GM19372 (cell line): ENCODE results near the gene SMYD3.

Source experiments
- ATAC-seq: cut with Tn5 transposase; IDR thresholded peaks from one replicate; pipeline ENCODE4 v1.9.1; 2021; ENCODE audit warnings: mild to moderate bottlenecking, low read depth, moderate library complexity; ENCODE audit not compliant: unreplicated experiment

Gene SMYD3

DNA sequence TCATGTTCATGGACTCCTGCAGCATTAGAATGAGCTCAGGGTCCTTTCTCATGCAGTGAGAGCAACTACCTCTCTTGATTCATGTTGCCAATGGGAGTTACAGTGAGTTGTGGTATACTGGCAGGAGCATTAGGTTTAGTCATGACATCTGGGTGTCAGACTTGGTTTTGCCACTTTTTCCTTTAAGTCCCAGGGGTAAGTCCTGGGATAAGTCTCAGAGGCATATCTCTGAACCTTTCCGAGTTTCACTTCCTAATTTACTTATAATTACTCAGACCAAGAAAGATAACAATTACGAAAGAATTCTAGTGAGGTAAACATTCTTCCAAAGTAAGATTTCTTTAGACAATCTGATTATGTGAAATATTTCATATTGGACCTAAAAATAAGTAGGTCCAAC lies 606.0 kb downstream of the SMYD3 start:
- no peak for ATAC-seq

DNA sequence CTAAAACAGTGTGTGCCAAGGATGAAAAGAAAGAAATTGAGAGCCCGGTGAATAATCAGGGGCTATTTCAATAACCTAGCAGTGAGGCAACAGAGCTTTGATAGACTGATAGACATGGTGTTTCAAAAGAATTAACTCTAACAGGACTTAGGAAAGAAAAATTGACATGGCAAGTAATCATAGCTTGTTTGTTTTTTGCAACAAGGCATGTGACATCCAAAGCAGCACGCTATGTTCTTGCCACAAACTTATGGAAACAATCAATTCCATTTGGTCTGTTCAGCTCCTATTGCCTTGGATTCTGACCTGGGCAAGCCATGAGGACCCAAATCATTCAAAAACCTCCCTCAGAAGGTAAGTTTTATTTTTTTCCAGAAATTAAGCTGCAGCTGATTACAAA lies 608.5 kb downstream of the SMYD3 start:
- ATAC-seq = no peak

DNA sequence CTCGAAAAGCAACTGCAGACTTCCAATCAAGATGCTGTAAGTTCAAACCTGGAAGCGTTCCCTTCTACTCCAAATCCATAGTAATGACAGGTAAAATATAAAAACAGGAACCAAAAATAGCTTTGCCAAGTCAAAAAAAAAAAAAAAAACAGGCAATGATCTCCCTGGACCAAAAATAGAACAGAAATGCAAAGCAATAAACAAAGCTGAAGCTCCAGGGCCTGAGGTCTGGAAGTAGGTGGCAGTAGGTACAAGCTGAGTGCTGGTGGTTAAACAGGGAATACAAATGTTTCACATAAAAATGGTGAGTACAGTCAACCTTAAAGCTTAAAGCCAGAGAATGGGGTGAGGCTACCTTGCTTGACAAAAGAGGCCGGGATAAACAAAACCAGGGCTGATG lies 610.8 kb downstream of the SMYD3 start:
- ATAC-seq = no peak

DNA sequence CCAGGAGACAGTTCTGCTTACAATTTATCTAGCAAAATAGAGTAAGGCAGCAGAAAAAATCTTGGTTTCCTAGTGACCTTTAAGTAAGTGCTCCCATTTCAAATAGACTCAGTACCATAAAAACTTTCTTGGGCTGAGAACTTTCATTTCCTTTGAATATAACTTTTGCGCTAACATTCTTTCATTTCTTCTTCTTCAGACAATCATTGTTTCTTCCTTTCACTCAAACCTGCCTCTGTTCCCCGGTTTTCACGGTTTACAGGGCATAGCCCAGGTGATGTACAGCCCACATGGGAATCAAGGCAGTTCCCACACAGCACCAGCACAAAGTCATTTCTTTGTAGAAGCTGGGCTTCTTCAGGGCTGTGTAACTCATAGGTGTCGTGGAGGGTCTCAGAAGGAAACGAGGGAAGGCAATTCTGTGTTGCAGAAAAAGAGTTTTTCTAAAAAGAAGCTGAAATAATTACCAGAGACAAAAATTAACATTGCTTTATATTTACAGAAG lies 611.6 kb downstream of the SMYD3 start:
- ATAC-seq = no peak

DNA sequence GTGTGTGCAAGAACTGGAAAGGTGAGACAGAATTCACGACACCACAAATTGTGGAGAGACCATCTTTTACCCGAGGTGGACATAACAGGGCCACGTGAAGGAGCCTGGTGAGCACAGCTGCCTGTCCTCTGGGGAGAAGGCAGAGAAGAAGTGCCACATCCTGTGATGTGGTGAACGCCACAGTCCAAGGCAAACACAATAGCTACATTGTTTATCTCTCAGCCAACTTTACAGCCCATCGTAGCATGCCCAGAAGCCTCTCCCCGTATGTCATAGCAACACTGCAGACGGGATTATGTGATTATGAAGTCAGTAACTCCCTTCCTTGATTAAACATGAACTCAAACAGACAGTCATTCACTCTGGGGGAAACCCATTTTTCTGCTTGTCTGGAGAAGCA lies 612.2 kb downstream of the SMYD3 start:
- ATAC-seq = no peak

DNA sequence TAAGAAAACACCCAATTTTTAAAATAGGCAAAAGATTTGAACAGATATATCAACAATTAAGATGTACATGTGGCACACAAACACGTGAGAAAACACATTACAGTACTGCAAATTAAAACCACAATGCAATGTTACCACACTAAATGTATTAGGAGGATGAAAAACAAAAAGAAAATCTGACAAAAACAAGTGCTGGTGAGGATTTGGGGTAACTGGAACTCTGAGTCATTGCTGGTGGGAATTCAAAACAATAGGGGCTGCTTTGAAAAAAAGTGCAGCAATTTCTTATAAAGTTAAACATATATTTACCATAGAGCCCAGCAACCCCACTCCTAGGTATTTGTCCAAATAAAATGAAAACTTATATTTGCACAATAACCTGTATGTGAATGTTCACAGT lies 614.1 kb downstream of the SMYD3 start:
- ATAC-seq = no peak

DNA sequence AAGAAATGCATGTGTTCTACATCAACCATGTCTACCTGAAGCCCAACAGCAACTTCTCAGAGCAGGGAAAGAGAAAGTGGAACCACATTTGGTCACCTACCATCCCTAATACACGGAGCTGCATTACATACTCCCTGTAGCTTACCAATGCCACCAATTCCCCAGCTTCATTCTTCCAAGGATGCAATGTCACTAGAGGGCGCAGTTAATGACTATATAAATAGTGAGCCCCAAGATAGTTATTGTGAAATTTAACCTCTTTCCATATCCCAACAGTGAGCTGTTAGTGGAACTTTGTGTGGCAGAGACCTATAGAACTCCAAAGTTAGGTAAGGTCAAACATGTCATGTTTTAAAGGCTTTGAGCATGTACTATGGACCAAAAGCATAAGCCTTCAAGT lies 618.3 kb downstream of the SMYD3 start:
- ATAC-seq = no peak

DNA sequence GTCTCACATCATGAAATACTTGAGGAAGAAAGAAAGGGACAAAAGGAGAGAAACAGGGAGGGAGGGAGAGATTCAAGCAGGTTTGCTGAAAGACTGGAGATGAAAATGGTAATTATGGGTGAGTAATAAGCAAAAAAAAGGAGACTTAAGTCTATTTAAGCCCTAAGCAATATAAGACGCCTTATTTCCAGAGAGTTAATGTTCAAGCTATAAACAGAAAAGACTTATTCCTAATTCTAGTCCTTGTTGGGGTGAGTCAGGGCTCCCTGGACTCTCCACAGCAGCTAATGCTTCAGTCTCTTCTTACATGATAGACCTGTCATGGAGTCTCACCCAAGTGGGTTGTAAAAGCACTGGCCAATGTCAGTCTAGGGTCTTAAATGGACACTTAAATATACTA lies 619.2 kb downstream of the SMYD3 start:
- ATAC-seq = no peak

DNA sequence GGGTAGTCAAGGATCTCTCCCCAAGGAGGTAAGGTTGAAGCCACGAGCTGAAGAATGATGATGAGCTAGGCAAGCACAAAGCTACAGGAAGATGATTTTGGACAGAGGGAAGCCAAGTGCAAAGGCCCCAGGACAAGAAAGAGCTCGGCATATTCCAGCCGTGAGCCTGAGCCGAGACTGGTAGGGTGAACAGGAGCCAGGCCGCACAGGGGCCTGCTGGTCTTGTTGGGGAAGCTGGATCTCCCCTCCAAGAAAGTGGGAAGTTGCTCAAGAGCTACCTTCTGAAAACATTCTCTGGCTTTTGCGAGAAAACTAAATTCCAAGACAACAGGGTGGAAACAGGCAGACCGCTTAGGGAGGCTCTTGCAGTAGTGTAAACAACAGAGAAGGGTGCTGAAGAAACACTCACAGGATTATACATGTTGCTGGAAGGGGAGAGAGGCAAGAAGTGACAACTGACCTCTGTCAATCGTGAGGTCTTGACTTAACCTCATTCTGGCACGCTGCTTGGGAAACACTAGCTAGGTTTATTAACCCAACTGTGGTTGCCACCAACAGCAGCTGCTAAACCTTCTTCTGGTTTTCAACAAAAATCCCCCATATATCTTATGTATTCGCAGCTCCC lies 625.2 kb downstream of the SMYD3 start:
- ATAC-seq = no peak

DNA sequence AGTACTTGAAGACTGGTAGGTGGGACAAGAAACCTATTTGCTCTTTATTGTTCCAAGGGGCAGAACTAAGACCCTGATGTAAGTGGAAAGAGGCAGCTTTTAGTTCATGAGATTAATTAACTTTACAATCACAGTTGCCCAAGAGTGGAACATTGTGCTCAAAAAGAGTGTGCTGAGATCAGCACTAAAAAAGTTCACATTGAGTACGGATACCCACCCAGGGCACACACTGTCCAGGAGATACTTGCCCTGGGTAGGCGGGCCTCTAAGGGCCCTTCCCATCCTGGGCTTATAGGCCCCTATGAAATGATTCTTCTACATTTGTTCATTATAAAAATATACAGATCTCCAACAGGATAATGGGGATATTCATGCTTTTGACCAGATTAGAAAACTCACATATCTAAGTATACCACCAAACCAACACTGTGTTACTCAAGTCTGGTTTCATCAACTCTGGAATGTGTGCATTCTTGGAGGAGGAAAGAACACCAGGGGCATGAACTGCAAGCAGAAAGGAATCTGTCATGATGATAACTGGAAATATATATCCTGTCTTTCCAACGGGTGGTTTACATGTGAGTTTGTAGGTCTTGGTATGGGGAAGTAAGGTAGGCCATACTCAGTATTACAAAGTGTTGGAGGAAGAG lies 626.2 kb downstream of the SMYD3 start:
- no peak for ATAC-seq

DNA sequence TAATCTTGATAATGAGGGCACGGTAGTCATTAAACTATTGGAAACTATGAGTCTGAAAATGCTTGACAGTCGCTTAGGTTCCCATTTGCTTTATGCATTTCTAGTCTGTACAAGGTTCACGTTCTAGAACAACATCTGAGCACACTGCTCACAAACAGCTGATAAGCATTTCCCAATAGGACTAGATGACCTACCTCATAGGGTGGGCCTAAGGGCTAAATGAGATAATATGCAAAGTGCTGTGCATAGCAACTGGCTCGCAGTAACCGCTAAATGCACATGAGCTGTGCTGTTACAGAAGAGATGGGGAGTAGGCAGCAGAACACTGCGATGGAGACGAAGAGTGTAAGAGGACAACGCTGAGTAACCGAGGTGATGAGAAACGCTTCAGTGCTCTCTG lies 628.0 kb downstream of the SMYD3 start:
- ATAC-seq = no peak

DNA sequence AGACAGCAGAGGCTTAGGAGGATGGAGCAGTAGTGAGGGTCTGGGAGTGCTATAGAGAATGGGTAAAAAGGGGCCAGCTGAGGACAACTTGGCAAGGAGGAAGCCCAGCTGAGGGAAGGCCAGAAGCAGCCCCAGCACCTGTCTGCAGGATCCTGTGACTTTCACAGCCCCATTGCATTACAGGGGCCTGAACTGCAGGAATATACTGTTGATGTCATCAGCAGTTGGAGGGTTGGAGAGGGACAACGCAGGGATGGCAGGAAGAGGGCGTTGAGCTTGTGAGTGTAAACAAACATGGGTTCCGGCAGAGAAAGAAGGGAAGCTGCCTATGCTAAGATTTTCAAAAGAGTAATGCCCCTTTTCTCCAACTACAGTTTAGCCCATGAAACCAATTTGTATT lies 628.5 kb downstream of the SMYD3 start:
- no peak for ATAC-seq

DNA sequence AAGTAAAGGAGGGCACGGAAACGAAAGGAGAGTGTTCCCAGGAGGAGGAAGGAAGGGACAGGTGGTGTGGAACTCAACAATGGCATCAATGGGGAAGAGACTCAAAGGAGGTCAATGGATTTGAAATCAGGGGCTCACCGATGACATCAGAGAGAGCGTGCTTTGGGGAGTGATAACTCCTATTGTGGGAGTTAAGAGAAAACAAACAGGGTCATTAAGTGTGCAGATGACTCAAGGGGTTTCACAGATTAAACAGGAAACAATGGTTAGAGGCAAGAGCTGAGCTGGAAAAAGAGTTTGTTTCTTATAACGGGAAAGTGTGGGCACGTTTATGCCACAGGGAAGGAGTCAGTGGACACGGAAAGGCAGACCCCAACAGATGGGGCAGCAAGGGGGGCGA lies 629.1 kb downstream of the SMYD3 start:
- no peak for ATAC-seq

DNA sequence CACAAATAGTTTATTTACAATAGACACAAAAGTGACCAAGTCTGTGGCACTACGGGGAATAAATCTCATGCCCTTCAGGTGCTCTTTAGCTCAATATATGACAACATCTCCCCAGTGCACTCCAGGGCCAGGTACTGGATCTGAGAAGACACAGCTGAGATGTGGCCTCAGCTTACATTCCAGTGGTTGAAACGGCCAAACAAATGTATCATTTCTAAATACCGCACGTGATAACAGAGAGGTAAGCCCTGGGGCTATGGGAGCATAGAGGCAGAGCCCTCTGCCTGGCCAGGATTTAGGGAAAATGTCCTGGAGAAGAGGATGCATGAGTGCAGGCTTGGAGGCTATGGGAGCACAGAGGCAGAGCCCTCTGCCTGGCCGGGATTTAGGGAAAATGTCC lies 630.5 kb downstream of the SMYD3 start:
- no peak for ATAC-seq

DNA sequence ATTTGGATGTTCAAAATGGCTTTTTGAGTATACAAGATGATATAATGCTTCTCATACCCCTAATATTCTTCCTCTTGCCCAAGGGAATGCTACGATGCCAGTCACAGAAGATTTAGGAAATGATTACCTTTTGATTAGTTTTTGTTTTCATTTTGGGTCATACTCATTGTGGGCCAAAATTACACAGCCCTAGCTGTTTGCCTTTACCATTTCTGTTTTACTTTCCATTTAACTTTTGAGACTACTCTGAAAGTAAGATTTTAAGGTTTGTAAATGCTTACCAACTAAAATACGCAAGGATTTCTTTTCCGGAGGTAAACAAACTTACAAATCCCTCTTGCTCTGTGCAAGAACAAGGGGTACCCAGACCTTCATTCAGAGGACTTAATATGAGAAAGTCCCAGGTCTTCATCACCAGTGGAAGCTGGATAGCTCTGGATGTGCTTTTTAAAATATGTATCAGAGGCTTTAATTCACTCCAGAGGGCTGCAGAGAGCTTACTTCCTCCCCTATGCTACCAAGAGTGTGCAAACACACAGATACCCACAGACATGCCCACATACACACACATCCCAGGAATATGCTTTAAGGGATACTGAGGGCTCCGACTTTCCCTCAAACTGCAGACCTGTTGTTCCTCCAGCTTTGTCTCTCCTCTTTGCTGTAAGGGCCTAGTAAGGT lies 631.4 kb downstream of the SMYD3 start:
- ATAC-seq = no peak

DNA sequence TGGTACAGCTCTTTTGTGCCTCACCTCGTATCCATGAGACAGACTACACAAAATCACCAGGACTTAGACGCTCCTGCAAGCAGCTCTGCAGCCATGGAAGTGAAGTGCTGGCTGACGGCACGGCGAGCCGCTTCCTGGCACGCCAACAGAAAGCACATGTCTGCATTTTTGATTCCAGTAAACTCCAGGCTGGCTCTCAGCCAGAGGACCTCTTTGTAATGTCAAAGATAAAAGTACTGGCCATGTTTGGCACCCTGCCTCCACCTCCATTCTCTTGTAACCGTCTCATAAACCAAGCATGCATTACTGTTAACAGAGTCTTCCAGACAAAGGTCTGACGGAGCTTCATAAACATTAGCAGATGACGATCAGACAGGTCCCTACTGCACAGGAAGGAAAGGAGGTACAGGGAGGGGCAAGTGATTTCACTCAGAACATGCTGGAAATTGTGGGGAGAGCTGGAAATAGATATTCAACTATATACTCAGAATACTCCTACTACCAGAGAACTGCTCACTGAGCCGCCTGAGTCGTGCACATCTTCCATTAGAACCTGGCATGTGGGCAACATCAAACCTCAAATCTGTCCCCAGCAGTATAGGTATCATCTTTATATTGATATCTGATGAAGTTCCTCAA lies 632.0 kb downstream of the SMYD3 start:
- no peak for ATAC-seq

DNA sequence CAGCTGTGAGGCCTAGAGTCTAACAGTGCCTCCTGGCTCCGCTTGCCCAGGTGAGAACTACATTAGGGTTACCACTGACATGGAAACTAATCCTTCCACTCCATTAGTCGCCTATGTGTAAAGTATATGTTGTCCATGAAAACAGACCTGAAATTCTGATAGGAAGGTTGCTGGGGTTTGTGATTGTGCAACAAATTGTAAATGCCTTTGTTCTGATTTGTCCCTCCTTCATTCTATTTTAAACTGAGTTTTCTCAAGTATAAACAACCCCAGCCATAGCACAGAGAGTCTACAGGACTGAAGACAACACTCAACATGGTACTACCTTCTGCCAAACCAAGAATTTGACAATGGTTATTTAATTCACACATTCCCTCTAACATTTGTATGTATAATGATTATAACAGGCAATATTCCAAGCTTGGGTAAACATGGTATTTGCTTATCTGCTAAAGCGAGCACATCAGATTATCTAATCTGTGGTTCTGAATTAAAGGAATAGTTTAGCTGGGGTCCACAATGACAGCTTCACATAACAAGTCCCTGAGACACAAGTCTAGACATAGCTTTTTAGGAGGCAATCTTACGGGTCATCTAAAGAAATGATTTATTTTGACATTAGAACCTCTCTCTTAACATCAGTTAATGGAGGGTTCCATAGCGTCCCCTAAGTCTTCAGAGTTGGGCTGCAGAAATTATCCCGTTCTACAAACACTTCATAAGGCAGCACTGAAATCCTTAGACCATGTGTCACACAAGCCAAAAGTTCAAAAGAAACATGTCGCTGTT lies 633.0 kb downstream of the SMYD3 start:
- no peak for ATAC-seq

DNA sequence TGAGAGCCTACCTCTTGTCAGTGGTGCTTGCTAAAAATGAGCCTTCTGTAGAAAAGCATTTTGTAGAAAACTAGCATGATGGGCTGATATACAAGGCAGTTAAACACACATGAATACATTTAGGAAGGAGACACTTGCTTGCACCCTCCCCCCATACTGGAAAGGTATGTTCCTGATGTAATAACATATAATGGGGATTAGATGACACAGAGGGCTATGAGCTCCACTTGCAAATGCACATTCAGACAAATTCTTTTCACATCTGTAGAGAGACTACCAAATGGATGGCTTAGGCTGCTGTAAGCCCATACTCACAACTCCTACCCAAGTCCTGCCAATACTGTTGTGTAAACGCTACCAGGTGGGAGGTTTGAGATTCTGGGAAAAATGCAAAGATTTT lies 634.0 kb downstream of the SMYD3 start:
- ATAC-seq = no peak

DNA sequence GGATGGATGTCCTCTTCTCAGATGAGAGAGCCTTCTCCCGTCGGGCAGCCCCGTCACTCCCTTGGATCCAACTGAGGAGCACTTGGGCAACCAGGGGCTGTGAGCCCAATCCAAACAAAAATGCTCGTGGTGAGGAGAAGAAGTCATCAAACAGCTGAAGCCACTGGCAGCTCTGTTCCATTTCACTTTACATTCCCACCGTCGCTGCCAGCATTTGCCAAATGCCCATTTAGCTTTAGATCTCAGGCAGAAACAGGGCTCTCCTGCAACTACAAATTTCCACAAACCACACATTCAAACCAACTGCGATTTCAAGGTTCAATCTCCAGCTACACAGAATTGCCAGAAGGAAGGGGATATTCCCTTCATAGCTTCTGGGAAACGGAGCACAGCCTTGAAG lies 634.6 kb downstream of the SMYD3 start:
- no peak for ATAC-seq

DNA sequence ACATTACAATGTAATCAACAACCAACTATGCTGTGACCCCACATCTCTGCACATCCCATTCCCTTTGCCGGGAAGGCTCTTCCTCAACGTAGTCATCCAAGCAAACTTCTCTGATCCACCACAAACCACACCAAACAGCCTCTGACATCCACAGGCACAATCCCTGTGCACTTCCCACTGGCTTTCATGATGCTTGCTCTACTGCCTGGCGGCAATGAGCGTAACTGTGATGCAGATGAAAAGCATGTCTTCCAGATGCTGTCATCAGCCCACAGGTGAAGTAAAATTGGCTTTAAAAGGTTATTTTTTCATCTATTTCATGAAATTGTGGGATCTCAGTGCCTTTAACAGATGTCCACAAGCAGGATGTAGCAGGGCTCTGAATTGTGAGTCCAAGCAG lies 635.2 kb downstream of the SMYD3 start:
- no peak for ATAC-seq

DNA sequence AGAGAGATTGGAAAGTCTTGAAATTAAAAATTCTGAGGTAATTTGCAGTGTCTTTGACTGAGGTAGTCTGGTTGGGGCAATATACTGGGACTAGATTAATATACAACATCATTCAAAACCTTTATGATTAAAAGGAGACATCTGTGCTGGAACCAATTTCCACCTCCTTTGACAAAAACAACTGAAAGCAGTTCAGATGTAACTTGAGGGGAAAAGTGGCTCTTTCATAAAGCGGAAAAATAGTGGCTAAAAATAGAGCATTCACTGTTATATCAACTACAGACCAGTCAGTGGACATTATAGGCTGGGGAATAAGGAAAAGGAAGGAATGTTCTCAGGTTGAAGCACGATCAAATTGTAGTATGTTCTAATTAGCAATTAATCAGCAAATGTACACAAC lies 635.9 kb downstream of the SMYD3 start:
- no peak for ATAC-seq
